GM23338 (cell line): ENCODE results near the gene KIF17. TPM values are rescaled to one million over a fixed set of nuclear protein-coding genes. Genes with fewer than 3 reads are reported as not detected.

Experiments used
- ATAC-seq: fragments of 200-7000 bp; cut with Tn5 transposase; 3 replicates; pipeline ENCODE4 v1.9.1; 2020
- DNase-seq: peaks from one replicate; pipeline ENCODE4 v3.0.0-alpha.2; 2015; ENCODE audit warnings: low spot score
- H2AFZ ChIP-seq: fragments of 200-600 bp; sonication (generic); 2 replicates; pipeline ENCODE4 v1.8.0; 2016; ENCODE audit warnings: antibody characterized with exemption, mild to moderate bottlenecking, moderate library complexity
- H3F3A ChIP-seq: fragments of 200-600 bp; sonication (generic); replicated peaks from 2 replicates; pipeline ENCODE4 v1.8.0; 2017; ENCODE audit warnings: antibody characterized with exemption, mixed run types, low read depth
- H3K27ac ChIP-seq: fragments of 200-600 bp; sonication (generic); 2 replicates; pipeline ENCODE4 v1.6.1; 2016; ENCODE audit warnings: low read depth
- H3K27me3 ChIP-seq: fragments of 200-600 bp; sonication (generic); 2 replicates; pipeline ENCODE4 v1.8.0; 2016; ENCODE audit warnings: mild to moderate bottlenecking, mixed run types, moderate library complexity; ENCODE audit not compliant: insufficient read depth
- H3K36me3 ChIP-seq: fragments of 200-600 bp; sonication (generic); 2 replicates; pipeline ENCODE4 v1.8.0; 2016; ENCODE audit warnings: mild to moderate bottlenecking; ENCODE audit not compliant: insufficient read depth
- H3K4me1 ChIP-seq: fragments of 200-600 bp; sonication (generic); 2 replicates; pipeline ENCODE4 v1.8.0; 2016; ENCODE audit warnings: mild to moderate bottlenecking, moderate library complexity; ENCODE audit not compliant: insufficient read depth
- H3K4me2 ChIP-seq: fragments of 200-600 bp; sonication (generic); 2 replicates; pipeline ENCODE4 v1.7.1; 2017; ENCODE audit warnings: mixed run types
- H3K4me3 ChIP-seq: fragments of 200-600 bp; sonication (generic); 2 replicates; pipeline ENCODE4 v1.6.1; 2016; ENCODE audit warnings: mixed run types
- H3K79me2 ChIP-seq: fragments of 200-600 bp; sonication (generic); replicated peaks from 2 replicates; pipeline ENCODE4 v1.8.0; 2017; ENCODE audit warnings: mild to moderate bottlenecking; ENCODE audit not compliant: insufficient read depth
- H3K9me2 ChIP-seq: fragments of 200-600 bp; sonication (generic); 2 replicates; pipeline ENCODE4 v1.8.0; 2017; ENCODE audit not compliant: insufficient read depth
- H4K20me1 ChIP-seq: fragments of 200-600 bp; sonication (generic); replicated peaks from 2 replicates; pipeline ENCODE4 v1.8.0; 2017; ENCODE audit warnings: mild to moderate bottlenecking; ENCODE audit not compliant: insufficient read depth
- H3K27ac Mint-ChIP-seq: 2 replicates; pipeline ENCODE4 v1.8.0; 2020; ENCODE audit warnings: inconsistent platforms, mild to moderate bottlenecking, moderate library complexity, mixed read lengths
- H3K27me3 Mint-ChIP-seq: 3 replicates; pipeline ENCODE4 v1.8.0; 2022; ENCODE audit warnings: low read depth, mild to moderate bottlenecking, moderate library complexity, mixed read lengths, inconsistent platforms; ENCODE audit not compliant: insufficient read depth, poor library complexity
- H3K36me3 Mint-ChIP-seq: 3 replicates; pipeline ENCODE4 v1.8.0; 2021; ENCODE audit warnings: low read depth, mild to moderate bottlenecking, inconsistent platforms, moderate library complexity, mixed read lengths
- H3K4me1 Mint-ChIP-seq: 3 replicates; pipeline ENCODE4 v1.8.0; 2020; ENCODE audit warnings: mild to moderate bottlenecking, inconsistent platforms, mixed read lengths
- H3K4me3 Mint-ChIP-seq: 3 replicates; pipeline ENCODE4 v1.8.0; 2021; ENCODE audit warnings: moderate library complexity, mild to moderate bottlenecking, inconsistent platforms, mixed read lengths
- H3K9me3 Mint-ChIP-seq: 3 replicates; pipeline ENCODE4 v1.8.0; 2020; ENCODE audit warnings: moderate library complexity, mild to moderate bottlenecking, inconsistent platforms, mixed read lengths
- ETS1 ChIP-seq: IDR thresholded peaks from 2 replicates; pipeline ENCODE4 v1.6.1; 2016; ENCODE audit warnings: antibody characterized with exemption
- EZH2 ChIP-seq: fragments of 200-600 bp; sonication (generic); IDR thresholded peaks from one replicate; pipeline ENCODE4 v1.8.0; 2017; ENCODE audit warnings: antibody characterized with exemption, mild to moderate bottlenecking, low read depth; ENCODE audit not compliant: unreplicated experiment
- EZH2phosphoT487 ChIP-seq: fragments of 200-600 bp; sonication (generic); IDR thresholded peaks from one replicate; pipeline ENCODE4 v1.8.1; 2018; ENCODE audit warnings: antibody characterized with exemption; ENCODE audit not compliant: unreplicated experiment
- NANOG ChIP-seq: IDR thresholded peaks from 2 replicates; pipeline ENCODE4 v1.6.1; 2016; ENCODE audit warnings: antibody characterized with exemption, borderline replicate concordance
- ZNF114 ChIP-seq: fragments of 250-450 bp; sonication (Bioruptor Pico); IDR thresholded peaks from 2 replicates; pipeline ENCODE4 v1.5.0; 2020; ENCODE audit warnings: mild to moderate bottlenecking, moderate library complexity
- polyA plus RNA-seq: library from polyadenylated mRNA; unstranded; fragments of >200 nt; fragmentation: Nextera tagmentation; extraction: Ambion mirVana; gene quantifications from 2 replicates; pipeline ENCODE4 v1.2.1, GENCODE V29; 2016
- total RNA-seq: library from RNA; depleted of rRNA; stranded (reverse); fragments of >200 nt; shearing (Covaris generic); gene quantifications from 2 replicates; pipeline ENCODE4 v1.2.3, GENCODE V29; 2014
- TF ChIP-seq, protein P1 (sequence below), 2 experiments: fragments of 200-600 bp in 1 of 2; sonication (generic) in 1 of 2; conservative IDR thresholded peaks; 2 replicates each; pipeline versions ENCODE4 v1.5.1 to v1.6.1; 2016 to 2017; ENCODE audit warnings: antibody characterized with exemption in 2 of 2, low read depth in 2 of 2, mild to moderate bottlenecking in 2 of 2, moderate library complexity in 1 of 2
- TF ChIP-seq, protein P2 (sequence below): fragments of 250-450 bp; sonication (Bioruptor Pico); IDR thresholded peaks from 2 replicates; pipeline ENCODE4 v1.5.0; 2020; ENCODE audit warnings: mild to moderate bottlenecking, moderate library complexity

KIF17 gene
- total and polyA plus RNA-seq, 2 experiments from 2014 or later, result 5.9 to 18.6 TPM

GRCh38 chr1:20689645-20690056 lies 28.2 kb downstream of the KIF17 start (continued):
- TF ChIP-seq, protein P1, sequence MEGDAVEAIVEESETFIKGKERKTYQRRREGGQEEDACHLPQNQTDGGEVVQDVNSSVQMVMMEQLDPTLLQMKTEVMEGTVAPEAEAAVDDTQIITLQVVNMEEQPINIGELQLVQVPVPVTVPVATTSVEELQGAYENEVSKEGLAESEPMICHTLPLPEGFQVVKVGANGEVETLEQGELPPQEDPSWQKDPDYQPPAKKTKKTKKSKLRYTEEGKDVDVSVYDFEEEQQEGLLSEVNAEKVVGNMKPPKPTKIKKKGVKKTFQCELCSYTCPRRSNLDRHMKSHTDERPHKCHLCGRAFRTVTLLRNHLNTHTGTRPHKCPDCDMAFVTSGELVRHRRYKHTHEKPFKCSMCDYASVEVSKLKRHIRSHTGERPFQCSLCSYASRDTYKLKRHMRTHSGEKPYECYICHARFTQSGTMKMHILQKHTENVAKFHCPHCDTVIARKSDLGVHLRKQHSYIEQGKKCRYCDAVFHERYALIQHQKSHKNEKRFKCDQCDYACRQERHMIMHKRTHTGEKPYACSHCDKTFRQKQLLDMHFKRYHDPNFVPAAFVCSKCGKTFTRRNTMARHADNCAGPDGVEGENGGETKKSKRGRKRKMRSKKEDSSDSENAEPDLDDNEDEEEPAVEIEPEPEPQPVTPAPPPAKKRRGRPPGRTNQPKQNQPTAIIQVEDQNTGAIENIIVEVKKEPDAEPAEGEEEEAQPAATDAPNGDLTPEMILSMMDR (conservative IDR thresholded peaks at IDR 0.05; ENCODE audit: low read depth in 2 of 2), result no peak

DNA sequence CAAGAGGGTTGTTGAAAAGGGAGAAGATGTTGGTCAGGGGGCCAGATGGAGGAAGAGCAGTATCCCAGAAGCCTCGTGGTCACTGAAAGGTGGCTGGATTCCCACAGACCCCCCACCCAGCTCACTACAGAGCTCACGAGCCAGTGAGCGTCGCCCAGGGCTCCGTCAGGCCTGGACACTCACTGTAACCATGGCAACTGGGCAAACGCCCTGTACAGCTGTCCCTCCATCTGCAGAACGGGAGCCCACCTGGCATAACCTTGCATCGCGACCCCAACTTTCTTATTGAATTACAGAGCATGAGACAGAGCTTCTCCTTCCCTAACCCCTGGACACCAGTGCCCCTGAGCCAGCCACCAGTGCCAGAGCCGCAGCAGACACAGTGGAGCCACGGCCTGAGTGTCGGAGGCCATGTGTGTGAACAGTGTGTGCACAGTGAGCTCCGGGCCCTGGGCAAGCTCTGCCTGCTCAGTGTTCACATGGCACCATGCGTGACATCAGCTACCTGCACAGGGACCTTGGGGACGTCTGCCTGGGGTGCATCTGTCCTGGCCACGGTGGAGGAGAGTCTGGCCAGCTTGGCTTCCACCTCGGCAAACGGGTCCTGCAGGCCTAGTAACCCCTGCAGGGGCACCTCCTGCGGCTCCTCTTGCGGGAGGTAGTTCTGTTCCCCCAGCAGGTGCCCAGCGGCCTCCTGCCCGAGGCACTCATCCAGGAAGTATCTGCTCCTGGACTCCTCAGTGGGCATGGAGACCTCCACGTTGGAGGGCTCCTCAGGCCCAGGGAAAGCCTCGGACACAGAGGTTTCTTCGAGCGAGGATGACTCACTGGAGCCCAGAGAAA lies 30.7 kb downstream of the KIF17 start:
- no peak overlapping the region for H3K4me3 ChIP-seq
- DNase-seq (no peak), ATAC-seq (no peak)
- H3K27ac ChIP-seq, result no peak overlapping the region
- H3K9me2 ChIP-seq, result no peaks in the 10 kb centered on the region
- TF ChIP-seq NANOG, result no peak
- no peak for TF ChIP-seq ZNF114 (CRISPR knock-in tag)
- TF ChIP-seq, protein P2, sequence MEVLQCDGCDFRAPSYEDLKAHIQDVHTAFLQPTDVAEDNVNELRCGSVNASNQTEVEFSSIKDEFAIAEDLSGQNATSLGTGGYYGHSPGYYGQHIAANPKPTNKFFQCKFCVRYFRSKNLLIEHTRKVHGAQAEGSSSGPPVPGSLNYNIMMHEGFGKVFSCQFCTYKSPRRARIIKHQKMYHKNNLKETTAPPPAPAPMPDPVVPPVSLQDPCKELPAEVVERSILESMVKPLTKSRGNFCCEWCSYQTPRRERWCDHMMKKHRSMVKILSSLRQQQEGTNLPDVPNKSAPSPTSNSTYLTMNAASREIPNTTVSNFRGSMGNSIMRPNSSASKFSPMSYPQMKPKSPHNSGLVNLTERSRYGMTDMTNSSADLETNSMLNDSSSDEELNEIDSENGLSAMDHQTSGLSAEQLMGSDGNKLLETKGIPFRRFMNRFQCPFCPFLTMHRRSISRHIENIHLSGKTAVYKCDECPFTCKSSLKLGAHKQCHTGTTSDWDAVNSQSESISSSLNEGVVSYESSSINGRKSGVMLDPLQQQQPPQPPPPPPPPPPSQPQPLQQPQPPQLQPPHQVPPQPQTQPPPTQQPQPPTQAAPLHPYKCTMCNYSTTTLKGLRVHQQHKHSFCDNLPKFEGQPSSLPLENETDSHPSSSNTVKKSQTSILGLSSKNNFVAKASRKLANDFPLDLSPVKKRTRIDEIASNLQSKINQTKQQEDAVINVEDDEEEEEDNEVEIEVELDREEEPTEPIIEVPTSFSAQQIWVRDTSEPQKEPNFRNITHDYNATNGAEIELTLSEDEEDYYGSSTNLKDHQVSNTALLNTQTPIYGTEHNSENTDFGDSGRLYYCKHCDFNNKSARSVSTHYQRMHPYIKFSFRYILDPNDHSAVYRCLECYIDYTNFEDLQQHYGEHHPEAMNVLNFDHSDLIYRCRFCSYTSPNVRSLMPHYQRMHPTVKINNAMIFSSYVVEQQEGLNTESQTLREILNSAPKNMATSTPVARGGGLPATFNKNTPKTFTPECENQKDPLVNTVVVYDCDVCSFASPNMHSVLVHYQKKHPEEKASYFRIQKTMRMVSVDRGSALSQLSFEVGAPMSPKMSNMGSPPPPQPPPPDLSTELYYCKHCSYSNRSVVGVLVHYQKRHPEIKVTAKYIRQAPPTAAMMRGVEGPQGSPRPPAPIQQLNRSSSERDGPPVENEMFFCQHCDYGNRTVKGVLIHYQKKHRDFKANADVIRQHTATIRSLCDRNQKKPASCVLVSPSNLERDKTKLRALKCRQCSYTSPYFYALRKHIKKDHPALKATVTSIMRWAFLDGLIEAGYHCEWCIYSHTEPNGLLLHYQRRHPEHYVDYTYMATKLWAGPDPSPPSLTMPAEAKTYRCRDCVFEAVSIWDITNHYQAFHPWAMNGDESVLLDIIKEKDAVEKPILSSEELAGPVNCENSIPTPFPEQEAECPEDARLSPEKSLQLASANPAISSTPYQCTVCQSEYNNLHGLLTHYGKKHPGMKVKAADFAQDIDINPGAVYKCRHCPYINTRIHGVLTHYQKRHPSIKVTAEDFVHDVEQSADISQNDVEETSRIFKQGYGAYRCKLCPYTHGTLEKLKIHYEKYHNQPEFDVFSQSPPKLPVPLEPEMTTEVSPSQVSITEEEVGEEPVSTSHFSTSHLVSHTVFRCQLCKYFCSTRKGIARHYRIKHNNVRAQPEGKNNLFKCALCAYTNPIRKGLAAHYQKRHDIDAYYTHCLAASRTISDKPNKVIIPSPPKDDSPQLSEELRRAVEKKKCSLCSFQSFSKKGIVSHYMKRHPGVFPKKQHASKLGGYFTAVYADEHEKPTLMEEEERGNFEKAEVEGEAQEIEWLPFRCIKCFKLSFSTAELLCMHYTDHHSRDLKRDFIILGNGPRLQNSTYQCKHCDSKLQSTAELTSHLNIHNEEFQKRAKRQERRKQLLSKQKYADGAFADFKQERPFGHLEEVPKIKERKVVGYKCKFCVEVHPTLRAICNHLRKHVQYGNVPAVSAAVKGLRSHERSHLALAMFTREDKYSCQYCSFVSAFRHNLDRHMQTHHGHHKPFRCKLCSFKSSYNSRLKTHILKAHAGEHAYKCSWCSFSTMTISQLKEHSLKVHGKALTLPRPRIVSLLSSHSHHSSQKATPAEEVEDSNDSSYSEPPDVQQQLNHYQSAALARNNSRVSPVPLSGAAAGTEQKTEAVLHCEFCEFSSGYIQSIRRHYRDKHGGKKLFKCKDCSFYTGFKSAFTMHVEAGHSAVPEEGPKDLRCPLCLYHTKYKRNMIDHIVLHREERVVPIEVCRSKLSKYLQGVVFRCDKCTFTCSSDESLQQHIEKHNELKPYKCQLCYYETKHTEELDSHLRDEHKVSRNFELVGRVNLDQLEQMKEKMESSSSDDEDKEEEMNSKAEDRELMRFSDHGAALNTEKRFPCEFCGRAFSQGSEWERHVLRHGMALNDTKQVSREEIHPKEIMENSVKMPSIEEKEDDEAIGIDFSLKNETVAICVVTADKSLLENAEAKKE (CRISPR knock-in tag), result no peak
- no peak for TF ChIP-seq EZH2phosphoT487
- TF ChIP-seq, protein P1 (conservative IDR thresholded peaks at IDR 0.05; ENCODE audit: low read depth in 2 of 2), result no peak
- no peak for TF ChIP-seq ETS1
- no peak for TF ChIP-seq EZH2
- Mint-ChIP-seq H3K27ac (no peak overlapping the region), H3K4me1 (peaks cover 4% of the 10 kb centered on the region; the same call in 2 of the 3 replicates), H3K9me3 (peaks cover 2% of the 10 kb centered on the region; the same call in 1 of the 3 replicates), H3K4me3 (no peak overlapping the region), H3K36me3 (peaks cover 10% of the 10 kb centered on the region), H3K27me3 (peaks cover 9% of the 10 kb centered on the region)
- H3K27me3 ChIP-seq, result no peaks in the 10 kb centered on the region
- no peaks in the 10 kb centered on the region for H3K79me2 ChIP-seq
- H2AFZ ChIP-seq, result no peak overlapping the region
- no peaks in the 10 kb centered on the region for H4K20me1 ChIP-seq
- no peaks in the 10 kb centered on the region for H3K4me1 ChIP-seq
- no peak overlapping the region for H3K4me2 ChIP-seq
- no peaks in the 10 kb centered on the region for H3K36me3 ChIP-seq
- no peaks in the 10 kb centered on the region for H3F3A ChIP-seq
